Breast epithelium (tissue), 3 donors: ENCODE results near the gene LYVE1.

Experiments used
- CTCF ChIP-seq, 3 donors: fragments of 450-650 bp; IDR thresholded peaks; one replicate each; pipeline ENCODE4 v1.5.1; 2016 to 2017; ENCODE audit warnings: antibody characterized with exemption in 3 of 3, mild to moderate bottlenecking in 3 of 3, moderate library complexity in 3 of 3
- POLR2A ChIP-seq: fragments of 450-650 bp; IDR thresholded peaks from one replicate; pipeline ENCODE4 v1.6.1; 2016; ENCODE audit warnings: antibody characterized with exemption, mild to moderate bottlenecking, moderate library complexity
- POLR2AphosphoS5 ChIP-seq, 3 donors: sonication (generic); formaldehyde crosslinking; IDR thresholded peaks; one replicate each; pipeline ENCODE4 v1.6.1; 2017; ENCODE audit warnings: antibody characterized with exemption in 3 of 3

- TF ChIP-seq POLR2A (no peak), POLR2AphosphoS5 (IDR thresholded peaks at IDR 0.05) (no peak), CTCF (IDR thresholded peaks at IDR 0.05) (no peak)
These were observed 53.8 kb downstream of the LYVE1 start for GRCh38 chr11:10514709-10515108.
